HG02798 (cell line): ENCODE results near the gene NRG3.

ENCODE experiments used
- ATAC-seq: cut with Tn5 transposase; IDR thresholded peaks from one replicate; pipeline ENCODE4 v1.9.1; 2021; ENCODE audit warnings: mild to moderate bottlenecking; ENCODE audit not compliant: unreplicated experiment, poor library complexity

NRG3 gene

DNA sequence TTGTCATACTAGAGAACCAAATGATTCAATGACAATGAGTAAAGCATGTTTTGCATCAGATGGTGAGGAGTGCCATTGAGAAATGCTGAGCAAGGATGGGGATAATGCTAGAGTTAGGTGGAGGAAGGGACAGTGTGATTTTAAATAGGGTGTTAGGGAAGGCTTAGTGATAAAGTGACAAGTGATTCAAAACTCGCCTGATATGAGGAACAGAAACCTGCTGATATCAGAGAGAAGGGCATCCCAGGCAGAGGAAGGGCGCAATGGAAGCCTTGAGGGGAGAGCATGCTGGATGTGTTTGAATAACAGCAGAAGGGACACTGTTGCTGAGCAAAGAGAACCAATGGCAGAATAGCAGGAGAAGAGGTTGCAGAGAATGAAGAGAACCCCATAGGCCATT is 196.2 kb downstream of the NRG3 start:
- no peak for ATAC-seq

GRCh38 chr10:82072124-82072523 is 197.1 kb downstream of the NRG3 start:
- ATAC-seq = no peak

DNA sequence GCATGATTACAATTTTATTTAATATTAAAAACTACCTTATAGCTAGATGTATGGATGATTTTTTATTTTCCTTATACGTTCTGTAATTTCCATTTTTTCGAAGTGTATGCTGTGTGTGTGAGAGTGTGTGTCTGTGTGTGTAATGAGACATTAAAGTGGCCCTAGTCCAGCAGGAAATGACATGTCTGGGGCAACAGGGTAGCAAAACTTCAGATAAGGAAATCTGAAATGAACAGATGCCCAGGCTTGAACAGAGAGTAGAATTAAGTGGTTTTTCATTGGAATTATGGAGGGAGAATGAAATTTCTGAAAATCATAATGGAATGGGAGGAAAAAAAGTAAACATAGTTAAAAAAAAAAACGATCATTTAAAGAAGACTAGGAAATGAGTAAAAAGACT is 200.6 kb downstream of the NRG3 start:
- ATAC-seq = no peak

- ATAC-seq = no peak
Measured at GRCh38 chr10:82084496-82084895, 209.5 kb downstream of the NRG3 start.

GRCh38 chr10:82084904-82085303 is 209.9 kb downstream of the NRG3 start:
- ATAC-seq = no peak

GRCh38 chr10:82089327-82089726 is 214.3 kb downstream of the NRG3 start:
- ATAC-seq = no peak

DNA sequence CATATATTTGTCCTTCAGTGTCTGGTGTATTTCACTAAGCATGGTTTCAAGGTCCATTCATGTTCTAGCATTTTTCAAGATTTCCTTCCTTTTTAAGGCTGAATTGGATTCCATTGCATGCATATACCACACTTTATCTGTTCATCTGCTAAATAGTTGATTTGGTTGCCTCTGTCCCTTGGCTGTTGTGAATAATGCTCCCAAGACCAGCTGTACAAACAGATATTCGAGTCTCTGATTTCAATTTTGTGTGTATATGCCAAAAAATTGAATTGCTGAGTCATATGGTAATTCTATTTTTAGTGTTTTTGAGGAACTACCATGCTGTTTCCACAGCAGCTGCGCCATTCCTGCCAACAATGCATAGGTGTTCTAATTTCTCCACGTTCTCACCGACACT is 216.4 kb downstream of the NRG3 start:
- ATAC-seq = no peak

GRCh38 chr10:82092111-82092510 is 217.1 kb downstream of the NRG3 start:
- ATAC-seq = no peak

DNA sequence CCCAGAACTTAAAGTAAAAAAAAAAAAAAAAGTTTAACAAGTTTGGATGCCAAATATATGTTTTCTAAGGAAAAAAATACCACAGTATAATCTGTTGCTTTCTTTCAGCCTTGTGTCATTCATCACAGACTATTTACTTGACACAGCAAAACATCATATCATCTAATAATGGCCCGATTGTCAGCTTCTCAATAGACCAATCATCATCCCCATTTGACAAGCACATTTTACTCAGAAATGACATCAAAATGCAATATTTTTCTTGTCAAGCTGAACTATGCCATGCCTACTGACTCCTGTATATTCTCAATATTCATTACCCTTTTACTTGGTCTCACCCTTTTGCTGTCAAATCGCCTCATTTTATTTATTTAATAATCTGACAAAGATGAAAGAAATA is 249.7 kb downstream of the NRG3 start:
- ATAC-seq = no peak

DNA sequence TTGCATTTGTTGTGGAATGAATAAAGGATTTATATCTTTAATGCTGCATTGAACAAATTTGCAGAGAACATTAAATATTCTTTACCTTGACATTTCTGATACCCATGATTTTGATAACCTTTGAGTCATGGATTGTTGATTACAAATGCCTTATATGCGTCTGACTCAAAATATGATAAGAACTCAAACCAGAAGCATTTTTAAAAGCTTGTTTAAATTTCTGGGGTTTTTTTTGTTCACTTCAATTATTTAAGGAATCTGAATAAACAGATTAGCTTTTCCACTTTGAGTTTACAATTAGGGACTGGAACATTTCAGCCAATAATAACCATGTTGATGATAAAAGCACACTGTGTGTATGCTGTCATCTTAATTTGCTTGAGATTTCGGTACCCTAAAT is 253.5 kb downstream of the NRG3 start:
- no peak for ATAC-seq

GRCh38 chr10:82136103-82136502 is 261.1 kb downstream of the NRG3 start:
- ATAC-seq = no peak

GRCh38 chr10:82144153-82144552 is 269.2 kb downstream of the NRG3 start:
- no peak for ATAC-seq

DNA sequence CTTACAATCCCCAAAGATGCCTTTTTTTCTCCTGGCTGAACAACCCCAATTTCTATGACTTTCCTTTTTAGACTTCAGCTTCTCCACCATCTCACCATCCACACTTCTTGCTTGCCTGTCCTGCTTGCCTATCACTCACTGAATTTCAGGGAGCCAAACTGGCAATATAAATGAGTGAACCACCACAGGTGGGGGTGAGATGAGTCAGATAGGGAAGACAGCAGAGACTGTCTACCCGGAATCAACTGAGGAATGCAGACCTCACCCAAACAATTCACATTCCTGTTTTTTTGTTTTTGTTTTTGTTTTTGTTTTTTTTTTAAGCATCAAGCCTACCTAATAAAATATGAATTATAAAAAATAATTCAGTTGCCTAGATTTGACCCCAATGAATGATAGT is 273.8 kb downstream of the NRG3 start:
- no peak for ATAC-seq

DNA sequence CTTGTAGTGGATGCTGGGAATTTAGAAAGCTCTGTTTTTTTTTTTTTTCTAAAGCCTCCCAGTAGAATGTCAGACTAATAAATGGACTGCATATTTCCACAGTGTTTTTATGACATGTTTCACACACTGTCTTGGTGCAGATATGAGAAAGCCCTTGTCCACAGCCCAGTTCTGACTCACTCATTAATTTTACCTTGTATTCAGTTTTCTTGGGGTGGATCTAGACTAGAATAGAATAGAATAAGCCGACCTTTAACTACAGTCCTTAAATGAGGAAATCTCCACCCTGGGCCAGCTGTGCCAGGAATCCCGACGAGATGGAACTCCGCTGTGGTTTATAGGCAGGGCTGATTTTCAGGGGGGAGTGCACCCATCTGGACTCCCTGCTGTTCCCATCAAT is 274.7 kb downstream of the NRG3 start:
- ATAC-seq = no peak

GRCh38 chr10:82150123-82150900 is 275.3 kb downstream of the NRG3 start:
- no peak for ATAC-seq

GRCh38 chr10:82160307-82160706 is 285.3 kb downstream of the NRG3 start:
- no peak for ATAC-seq

- ATAC-seq = no peak
Measured at GRCh38 chr10:82161264-82161663, 286.3 kb downstream of the NRG3 start.

DNA sequence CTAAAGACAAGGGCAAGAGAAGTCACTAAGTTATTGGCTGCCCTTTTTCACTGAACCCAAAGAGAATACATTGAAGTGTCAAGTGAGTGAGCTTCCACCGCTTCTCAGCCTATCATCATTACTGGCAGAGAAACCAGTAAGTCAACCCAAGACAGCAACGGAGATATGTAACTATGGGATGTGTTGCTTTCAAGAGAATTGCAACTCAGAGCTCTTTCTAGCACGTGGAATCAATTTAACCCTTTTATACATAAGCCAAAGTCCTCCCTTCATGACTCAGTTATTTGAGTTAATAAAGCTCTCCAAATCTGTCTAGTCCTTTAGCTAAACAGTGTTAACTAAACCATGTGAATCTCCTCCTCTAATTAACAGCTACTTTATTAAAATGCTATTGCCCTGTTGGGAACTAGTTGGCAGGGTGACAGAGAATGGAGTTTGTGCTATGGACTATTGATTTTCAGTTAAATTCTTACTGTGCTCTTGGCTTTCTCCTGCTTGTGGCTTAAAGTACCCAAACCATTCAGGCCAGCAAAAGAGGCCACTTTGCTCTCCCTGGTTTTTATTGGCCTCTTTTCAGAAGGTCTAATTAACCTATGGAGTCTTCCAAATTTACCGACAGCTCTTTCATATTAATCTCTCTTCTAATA is 287.7 kb downstream of the NRG3 start:
- no peak for ATAC-seq

DNA sequence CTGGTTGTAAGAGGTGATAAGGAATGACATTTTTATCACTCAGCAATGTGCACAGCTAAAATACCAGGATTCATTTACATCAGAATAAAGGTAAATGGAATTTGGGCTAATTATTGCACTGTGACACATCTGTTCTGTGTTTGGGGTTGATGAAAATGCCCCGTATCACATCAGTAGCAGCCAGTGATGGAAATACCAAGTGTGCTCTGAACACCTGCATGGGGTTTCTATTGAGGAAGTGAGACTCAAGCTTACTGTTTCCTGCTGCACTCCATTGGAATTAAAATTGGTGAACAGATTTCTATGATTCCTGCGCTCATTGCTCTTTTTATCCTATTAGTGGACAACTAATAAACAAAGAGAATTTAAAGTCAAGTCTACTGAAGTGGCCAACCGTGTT is 296.9 kb downstream of the NRG3 start:
- ATAC-seq = no peak

DNA sequence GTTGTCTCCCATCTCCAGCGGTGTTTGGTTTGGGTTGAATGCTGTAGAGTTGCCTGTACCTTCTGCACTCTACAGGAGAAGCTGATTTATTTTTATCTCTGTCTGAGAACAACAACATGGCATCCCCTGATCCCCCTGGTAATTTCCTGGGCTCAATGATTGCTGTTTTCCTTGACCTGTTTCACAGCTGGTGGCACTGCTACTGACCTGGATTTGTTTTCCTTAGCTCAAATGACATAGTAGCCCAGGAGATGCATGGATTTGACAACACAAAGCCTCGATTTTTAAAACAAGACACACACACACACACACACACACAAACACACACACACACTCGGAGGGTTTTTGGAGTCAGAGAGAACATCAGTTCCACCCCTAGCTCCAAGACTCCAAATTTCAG is 301.6 kb downstream of the NRG3 start:
- no peak for ATAC-seq

DNA sequence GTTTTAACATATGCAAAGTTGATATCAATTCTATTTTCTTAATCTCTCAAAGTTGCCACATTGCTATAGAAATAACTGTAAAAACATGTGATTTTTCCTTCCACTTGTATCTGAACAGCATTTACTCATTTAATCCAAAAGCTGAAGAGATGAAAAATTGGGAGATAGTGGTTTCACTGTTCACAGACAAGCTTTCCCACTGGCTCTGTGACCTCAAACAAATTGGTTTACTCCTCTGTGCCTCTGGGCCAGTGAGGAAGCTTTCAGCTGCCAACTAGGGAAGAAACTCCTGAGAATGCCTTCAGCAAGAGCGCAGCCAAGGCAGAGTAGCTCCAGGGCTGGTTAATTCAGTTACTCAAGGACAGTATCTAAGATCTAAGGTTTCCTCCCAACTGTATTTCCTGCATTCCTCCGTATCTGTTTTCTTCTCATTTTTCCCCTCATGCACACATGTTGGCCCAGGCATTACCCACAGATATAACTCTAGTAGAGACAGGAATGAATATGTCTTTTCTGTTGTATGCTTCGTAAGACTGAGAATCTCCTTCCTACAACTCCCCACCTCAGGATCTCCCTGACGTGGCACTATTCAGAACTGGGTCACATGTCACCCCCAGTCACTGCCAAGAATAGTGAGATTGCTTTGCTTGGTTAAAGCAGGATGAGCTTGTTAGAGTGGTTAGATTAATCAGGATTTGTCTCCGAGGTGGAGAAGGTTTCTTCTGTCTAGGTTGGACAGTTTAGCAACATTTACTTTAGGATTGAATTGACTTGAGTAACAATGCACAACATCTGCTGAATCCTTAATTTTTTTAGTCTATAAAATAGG is 315.7 kb downstream of the NRG3 start:
- ATAC-seq = no peak
